Stimulated activated CD4-positive, alpha-beta T cell treated with anti-CD3 and anti-CD28 coated beads, Interleukin-1b, Interleukin-23, amount 100 ng/mL, for 48 hours (primary cell): ENCODE data around the gene SMAD2.
"Not testable (repeated sequence)": the region's sequence is repeated elsewhere in the genome, so short reads cannot be mapped to it uniquely, and the experiment has no call there.

ENCODE experiments used
- DNase-seq: peaks from one replicate; pipeline ENCODE4 v3.0.0-alpha.2; 2020

Gene SMAD2

GRCh38 chr18:47930199-47930930 lies at the start of gene SMAD2:
Gene SMAD2, minus strand, starts transcription at chr18:47930659. Its CDS starts 33,903 bp downstream, at chr18:47896756.
- DNase-seq, result peak; percentile 78

- DNase-seq, result no peak
These were observed 49.2 kb upstream of the SMAD2 start for GRCh38 chr18:47979611-47980200.

DNA sequence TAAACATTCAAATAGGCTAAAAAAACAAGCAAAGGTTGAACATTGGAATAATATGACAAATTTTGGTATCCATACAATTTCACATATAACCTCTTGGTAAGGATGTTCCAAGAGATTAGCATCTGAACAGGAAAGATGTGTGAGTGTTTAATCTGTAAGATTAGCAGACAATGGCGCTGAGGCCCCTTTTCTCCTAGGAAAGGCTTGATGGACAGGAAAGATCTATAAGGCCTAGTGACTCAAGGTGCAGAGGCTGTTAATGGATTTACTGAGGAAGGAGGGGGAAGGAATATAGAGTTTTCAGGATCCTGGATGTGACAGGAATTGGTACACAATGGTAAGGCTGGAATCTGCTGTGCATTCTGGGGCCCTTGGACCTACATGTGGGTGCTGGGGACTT lies 48.1 kb upstream of the SMAD2 start:
- DNase-seq, result no peak

DNA sequence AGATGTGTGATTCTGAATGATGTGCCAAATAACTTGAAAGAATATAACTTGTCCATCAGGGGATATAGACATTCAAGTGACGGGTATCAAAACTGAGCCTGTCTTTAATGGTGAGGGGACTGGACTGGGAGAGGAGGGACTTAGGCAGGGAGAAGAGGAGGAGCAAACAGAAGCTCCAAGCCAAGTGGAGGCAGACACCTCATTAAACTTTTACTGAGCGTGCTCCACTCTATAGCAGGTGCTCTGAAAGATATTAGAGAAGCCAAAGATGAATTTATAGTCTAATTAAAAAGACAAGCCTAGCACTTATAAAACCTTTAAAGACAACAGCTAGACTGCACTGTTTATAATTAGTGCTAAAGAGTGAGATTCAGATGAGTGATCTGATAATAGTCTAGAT lies 47.7 kb upstream of the SMAD2 start:
- DNase-seq, result no peak

DNA sequence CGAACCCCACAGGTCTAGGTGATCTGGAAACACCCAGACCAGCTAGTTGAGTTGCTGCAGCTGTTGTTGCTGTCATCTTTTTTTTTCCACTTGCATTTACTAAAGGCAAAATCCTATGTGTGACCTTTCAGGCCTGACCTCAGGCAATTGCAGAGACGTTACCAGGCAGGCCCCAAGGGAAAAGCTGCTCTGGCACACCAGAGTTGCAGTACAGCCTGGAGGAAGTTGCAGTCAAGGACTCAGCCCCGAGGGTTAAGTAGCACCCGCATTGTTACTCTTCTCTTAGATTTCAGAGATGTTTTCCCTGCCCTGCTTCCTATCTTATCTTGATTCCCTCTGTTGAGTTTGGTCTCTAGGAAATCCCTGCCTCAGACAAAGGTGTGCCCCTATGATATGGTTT lies 45.2 kb upstream of the SMAD2 start:
- no peak for DNase-seq

- no peak for DNase-seq
These were observed 44.6 kb upstream of the SMAD2 start for GRCh38 chr18:47975105-47975504.

- no peak for DNase-seq
These were observed 40.4 kb upstream of the SMAD2 start for GRCh38 chr18:47970664-47971531.

- no peak for DNase-seq
These were observed 39.4 kb upstream of the SMAD2 start for GRCh38 chr18:47969816-47970215.

- DNase-seq, result no peak
These were observed 38.3 kb upstream of the SMAD2 start for GRCh38 chr18:47968721-47969120.

GRCh38 chr18:47968006-47968676 lies 37.7 kb upstream of the SMAD2 start:
- no peak for DNase-seq

DNA sequence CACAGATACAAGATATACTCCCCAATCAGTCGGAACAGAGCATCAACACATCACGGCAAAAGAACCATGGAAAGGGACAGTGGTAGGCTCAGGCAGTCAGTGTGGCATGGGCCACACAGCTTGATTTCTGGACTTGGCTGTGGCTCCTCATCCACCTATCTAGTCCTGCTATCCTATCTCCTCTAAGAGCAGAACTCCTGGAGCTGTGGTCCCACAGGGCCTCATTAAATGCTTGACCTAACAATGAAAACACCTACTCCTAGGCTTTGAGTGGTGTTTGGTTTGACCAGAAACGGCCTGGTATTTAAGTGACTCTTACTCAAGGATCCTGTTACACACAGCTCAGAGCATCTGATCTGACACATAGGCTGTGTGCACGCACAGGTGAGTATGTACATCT lies 33.6 kb upstream of the SMAD2 start:
- no peak for DNase-seq

- not testable (repeated sequence) for DNase-seq
These were observed 30.5 kb upstream of the SMAD2 start for GRCh38 chr18:47961003-47961402.

DNA sequence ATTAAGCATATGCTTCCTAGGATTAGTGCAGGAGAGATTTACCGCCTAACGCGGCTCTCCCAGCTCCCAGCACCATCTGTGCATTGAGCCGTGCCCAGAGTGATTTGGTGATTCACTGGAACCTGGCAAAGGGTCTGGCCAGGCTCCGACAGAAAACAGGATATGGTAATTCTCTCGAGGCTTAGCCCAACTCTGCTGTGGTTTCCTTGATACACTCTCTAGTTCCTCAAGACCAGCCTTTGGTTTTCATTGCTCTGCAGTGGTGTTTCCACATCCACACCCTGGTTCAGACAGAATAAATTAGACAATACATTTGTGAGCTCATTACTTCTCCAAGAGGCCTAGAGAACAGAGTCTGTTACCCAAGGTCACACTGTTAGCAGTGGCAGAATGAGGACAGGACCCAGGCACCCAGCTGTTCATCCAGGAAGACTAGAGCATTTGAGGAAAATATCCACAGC lies 23.0 kb upstream of the SMAD2 start:
- peak; percentile 6 for DNase-seq

DNA sequence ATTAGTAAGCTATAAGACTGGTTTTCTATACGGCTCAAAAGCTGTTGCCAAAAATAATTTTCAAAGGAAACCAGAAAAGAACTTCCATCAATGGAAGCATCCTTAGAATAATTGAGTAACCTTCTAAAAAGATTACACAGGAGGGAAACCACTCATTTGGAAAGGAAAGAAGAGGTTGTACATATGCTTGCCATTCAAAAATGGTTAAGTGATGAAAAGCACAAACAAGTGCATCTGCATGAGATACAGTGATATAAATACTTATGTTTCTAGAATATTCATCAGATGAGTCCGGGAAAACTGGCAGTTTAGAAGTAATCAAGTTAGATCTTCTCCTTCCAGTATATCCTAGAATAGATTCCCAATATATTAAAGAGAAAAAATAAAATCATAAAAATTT lies 20.1 kb upstream of the SMAD2 start:
- DNase-seq, result no peak

GRCh38 chr18:47949202-47949601 lies 18.7 kb upstream of the SMAD2 start:
- DNase-seq, result no peak

DNA sequence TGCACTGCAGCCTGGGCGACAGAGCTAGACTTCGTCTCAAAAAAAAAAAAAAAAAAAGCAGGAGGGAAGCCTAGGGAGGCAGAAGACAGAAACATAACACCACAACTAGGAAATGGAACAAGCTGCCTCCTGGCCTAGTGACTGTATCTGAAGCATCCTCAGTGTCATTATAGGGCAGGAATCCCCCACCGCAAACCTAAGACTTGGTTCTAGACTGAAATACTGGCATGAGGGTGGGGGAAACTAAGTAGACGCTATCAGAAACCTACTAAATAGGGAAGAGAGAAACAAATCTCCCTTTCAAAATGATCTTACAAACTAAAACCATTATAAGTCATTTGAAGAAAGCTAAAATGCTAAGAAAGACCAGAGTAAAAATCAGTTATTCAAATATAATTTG lies 16.4 kb upstream of the SMAD2 start:
- DNase-seq, result no peak

DNA sequence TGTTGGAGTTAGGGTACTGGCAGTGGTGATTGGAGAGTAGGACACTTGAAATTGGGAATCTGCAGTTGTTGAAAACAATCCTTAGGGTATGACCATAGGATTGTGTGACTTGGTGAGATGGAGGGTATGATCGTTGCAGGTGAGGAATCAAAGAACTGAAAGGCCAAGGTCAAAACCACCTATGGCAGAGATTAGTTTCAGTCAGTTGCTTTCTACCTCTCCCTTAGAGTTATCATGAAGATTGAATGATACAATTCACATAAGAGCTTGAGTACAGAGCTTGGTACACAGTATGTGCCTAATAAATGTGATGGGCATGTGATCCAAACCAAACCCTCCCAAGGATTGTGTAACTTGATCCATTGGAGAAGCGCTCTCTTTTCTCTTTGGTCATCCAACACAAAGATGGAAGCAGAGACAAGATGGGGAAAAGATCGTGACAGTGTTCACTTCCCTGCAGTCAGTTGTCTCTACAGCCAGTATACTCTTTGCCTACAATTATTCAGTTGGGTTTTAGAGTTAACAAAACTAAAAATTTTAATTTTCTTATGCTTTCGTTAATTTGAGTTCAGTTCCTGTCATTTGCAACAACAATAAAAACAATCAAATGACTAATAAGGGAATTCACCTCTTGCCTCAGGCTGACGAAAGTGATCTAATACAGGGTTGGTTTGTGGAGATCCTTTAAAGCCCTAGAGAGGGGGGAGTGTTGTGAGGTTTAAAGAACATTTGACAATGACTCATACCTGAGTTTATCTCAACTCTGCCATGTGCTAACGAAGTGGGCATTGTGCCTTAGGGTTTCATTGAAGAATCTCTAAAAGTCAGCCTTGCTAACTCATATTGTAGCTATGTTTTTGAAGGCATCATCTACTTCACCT lies 14.8 kb upstream of the SMAD2 start:
- no peak for DNase-seq

GRCh38 chr18:47936952-47937351 lies 6.5 kb upstream of the SMAD2 start:
- no peak for DNase-seq

DNA sequence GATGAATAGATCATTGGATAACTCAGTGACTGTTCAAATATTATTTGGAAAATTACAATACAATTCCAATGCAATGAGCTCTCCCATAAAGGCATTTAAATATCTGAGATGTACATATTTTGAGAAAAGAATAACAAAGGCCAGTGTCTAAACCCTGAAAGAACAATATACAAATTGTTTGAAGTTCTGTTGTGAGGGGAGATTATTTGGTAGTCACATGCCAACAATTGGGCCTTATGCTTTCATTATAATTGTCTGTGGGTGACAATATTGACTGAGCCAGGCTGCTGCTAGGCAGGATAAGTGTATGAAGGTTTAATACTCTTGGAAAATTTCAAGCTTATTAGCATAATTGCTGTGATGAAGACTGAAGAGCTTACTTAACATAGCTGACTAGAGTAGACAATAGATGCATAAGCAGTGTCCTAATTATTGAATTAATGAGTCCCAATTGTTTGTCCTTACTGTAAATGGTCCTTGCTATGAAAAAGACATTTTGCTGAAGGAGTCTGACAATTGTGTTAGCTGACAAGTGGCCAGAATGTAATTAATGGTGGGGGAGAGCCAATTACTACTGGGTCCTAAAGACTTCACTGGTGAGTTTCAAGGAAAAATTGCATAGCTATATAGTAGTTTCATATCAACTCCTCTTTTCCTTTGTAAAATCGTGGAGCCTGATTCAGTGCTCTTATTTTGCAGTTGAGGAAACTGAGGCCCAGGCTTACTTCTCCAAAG lies 5.0 kb upstream of the SMAD2 start:
- no peak for DNase-seq

DNA sequence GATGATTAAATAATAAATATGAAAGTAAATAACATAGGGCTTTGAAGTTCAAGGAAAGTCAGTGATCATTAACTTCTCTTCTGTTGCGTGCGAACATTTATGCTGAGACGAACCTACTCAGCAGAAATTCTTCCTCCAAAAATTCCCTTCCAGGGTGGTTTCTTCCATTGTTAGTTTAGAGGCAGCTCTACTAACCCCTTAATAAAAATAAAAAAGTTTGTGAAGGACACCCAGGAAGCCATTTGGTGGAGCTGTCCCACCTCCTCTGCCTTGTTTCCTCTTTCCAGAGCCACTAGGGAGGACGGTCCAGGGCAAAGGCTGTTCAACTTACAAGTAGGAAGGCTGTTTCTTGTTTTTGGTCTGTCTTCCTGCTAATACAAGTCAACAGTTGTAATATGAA lies 2.1 kb upstream of the SMAD2 start:
- no peak for DNase-seq

DNA sequence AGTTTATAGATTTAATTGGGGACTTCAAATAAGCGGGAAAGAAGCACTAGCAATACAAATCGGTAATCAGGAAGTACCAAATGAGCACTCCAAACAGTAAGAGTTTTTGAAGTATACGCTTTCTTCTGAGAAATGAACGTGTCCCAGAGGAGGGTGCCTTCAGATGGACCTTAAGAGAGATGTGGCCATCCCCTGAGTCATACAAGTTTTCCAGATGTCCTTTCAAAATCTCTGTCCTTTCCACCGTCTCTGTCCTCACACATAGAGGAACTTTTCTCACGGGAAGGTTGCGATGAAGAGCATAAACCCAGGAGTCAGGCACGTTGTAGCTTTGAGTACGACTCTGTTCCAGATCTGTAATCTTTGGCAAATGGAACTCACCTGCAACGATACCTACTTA lies 1.7 kb upstream of the SMAD2 start:
- DNase-seq, result no peak
